DMS53 treated with DMSO at 0.1 percent for 48 hours (cell line): ENCODE data around the gene PROC.
"Not testable (repeated sequence)": the region's sequence is repeated elsewhere in the genome, so short reads cannot be mapped to it uniquely, and the experiment has no call there.

Source experiments
- DNase-seq: peaks from one replicate; lab custom pipeline; 2025; ENCODE audit not compliant: unreplicated experiment; lab: John Stamatoyannopoulos, UW

The PROC gene

DNA sequence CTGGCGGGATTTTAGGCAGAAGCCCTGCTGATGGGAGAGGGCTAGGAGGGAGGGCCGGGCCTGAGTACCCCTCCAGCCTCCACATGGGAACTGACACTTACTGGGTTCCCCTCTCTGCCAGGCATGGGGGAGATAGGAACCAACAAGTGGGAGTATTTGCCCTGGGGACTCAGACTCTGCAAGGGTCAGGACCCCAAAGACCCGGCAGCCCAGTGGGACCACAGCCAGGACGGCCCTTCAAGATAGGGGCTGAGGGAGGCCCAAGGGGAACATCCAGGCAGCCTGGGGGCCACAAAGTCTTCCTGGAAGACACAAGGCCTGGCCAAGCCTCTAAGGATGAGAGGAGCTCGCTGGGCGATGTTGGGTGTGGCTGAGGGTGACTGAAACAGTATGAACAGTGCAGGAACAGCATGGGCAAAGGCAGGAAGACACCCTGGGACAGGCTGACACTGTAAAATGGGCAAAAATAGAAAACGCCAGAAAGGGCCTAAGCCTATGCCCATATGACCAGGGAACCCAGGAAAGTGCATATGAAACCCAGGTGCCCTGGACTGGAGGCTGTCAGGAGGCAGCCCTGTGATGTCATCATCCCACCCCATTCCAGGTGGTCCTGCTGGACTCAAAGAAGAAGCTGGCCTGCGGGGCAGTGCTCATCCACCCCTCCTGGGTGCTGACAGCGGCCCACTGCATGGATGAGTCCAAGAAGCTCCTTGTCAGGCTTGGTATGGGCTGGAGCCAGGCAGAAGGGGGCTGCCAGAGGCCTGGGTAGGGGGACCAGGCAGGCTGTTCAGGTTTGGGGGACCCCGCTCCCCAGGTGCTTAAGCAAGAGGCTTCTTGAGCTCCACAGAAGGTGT, 8.5 kb downstream of the PROC start:
- DNase-seq: no peak

DNA sequence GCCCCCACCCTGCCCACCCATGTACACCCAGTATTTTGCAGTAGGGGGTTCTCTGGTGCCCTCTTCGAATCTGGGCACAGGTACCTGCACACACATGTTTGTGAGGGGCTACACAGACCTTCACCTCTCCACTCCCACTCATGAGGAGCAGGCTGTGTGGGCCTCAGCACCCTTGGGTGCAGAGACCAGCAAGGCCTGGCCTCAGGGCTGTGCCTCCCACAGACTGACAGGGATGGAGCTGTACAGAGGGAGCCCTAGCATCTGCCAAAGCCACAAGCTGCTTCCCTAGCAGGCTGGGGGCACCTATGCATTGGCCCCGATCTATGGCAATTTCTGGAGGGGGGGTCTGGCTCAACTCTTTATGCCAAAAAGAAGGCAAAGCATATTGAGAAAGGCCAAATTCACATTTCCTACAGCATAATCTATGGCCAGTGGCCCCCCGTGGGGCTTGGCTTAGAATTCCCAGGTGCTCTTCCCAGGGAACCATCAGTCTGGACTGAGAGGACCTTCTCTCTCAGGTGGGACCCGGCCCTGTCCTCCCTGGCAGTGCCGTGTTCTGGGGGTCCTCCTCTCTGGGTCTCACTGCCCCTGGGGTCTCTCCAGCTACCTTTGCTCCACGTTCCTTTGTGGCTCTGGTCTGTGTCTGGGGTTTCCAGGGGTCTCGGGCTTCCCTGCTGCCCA, 9.3 kb downstream of the PROC start:
- DNase-seq: no peak

DNA sequence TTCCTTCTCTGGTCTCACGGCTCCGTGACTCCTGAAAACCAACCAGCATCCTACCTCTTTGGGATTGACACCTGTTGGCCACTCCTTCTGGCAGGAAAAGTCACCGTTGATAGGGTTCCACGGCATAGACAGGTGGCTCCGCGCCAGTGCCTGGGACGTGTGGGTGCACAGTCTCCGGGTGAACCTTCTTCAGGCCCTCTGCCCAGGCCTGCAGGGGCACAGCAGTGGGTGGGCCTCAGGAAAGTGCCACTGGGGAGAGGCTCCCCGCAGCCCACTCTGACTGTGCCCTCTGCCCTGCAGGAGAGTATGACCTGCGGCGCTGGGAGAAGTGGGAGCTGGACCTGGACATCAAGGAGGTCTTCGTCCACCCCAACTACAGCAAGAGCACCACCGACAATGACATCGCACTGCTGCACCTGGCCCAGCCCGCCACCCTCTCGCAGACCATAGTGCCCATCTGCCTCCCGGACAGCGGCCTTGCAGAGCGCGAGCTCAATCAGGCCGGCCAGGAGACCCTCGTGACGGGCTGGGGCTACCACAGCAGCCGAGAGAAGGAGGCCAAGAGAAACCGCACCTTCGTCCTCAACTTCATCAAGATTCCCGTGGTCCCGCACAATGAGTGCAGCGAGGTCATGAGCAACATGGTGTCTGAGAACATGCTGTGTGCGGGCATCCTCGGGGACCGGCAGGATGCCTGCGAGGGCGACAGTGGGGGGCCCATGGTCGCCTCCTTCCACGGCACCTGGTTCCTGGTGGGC, 10.0 kb downstream of the PROC start:
- DNase-seq: no peak

DNA sequence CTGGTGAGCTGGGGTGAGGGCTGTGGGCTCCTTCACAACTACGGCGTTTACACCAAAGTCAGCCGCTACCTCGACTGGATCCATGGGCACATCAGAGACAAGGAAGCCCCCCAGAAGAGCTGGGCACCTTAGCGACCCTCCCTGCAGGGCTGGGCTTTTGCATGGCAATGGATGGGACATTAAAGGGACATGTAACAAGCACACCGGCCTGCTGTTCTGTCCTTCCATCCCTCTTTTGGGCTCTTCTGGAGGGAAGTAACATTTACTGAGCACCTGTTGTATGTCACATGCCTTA, 10.5 kb downstream of the PROC start:
- no peak for DNase-seq

DNA sequence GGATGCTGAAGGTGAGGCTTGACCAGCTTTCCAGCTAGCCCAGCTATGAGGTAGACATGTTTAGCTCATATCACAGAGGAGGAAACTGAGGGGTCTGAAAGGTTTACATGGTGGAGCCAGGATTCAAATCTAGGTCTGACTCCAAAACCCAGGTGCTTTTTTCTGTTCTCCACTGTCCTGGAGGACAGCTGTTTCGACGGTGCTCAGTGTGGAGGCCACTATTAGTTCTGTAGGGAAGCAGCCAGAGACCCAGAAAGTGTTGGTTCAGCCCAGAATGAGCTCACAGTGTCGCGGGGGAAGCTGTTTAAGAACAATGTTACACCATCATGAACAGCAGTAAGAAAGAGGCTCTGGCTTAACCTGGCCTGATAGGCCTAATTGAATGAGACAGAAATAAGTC, 11.1 kb downstream of the PROC start:
- no peak for DNase-seq

DNA sequence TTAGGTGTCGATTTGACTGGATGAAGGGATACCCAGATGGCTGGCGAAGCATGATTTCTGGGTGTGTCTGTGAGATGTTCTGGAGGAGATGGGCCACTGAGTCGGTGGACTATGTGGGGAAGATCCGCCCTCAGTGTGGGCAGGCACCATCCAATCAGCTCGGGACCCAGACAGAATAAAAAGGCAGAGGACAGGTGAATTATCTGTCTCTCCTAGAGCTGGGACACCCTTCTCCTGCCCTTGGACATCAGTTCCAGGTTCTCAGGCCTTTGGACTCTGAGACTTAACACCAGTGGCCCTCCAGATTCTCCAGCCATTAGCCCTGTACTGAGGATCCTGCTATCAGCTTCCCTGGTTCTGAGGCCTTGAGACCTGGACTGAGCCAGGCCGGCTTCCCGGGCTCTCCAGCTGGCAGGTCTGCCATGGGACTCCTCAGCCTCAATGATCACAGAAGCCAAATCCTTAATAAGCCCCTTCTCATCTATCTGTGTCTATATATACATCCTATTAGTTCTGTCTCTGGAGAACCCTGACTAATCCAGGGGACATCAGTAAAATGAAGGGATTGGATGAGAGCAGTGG, 11.7 kb downstream of the PROC start:
- no peak for DNase-seq

DNA sequence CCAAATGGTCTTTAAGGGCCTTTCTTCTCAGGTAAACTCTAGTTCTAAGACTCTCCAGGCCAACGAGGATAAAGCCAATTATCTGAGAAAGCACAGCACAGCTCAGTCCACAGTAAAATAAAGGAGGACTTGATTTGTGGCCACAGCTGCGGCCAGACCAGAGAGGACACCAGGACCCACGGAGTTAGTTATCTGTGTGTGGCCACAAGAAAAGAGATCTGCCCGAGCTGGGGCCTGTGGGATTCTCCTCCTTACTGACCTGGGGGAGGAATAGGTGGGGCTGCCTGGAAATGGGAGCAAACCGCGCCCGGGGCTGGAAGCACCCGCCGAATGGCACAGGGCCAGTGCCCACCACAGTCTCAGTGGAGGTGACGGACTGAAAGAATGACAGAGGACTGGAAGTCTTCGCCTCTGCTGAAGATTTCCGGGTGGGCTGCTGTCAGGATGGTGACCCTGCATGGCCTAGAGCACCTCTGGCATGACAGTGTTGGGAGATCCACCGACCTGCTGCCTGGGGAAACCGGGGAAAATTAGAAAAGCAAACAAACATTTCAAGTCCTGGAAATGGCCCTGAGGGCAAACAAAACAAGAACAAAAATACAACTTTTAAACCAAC, 13.3 kb downstream of the PROC start:
- no peak for DNase-seq

DNA sequence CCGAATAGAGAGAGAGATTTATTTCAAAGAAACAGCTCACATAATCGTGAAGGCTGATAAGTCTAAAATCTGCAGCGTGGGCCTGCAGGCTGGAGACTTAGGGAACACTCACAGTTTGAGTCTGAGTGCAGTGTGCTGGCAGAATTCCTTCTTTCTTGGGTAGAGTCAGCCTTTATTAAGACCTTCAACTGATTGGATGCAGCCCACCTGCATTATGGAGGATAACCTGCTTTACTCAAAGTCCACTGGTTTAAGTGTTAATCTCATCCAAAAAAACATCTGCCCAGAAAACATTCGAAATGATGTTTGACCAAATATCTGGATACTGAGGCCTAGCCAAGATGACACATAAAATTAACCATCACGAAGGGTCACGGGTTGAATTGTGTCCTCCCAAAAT, 16.3 kb downstream of the PROC start:
- no peak for DNase-seq

DNA sequence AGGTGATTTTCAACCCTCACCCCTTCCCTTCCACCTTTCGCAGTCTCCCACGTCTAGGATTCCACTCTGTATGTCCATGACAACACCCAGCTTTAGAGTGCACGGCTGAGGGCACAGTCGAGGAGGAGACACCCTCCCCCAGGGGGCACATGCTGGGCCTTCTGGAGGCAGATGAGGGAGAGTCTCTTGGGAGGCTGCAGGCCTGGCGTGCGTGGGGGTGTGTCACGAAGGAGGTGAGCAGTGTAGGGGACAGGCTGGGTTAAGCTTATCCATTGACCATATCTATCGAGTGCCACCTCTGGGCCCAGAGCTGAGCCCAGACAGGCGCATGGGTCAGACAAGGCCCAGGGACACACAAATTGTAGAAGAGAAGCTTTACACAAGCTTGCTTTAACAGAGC, 18.8 kb downstream of the PROC start:
- no peak for DNase-seq

DNA sequence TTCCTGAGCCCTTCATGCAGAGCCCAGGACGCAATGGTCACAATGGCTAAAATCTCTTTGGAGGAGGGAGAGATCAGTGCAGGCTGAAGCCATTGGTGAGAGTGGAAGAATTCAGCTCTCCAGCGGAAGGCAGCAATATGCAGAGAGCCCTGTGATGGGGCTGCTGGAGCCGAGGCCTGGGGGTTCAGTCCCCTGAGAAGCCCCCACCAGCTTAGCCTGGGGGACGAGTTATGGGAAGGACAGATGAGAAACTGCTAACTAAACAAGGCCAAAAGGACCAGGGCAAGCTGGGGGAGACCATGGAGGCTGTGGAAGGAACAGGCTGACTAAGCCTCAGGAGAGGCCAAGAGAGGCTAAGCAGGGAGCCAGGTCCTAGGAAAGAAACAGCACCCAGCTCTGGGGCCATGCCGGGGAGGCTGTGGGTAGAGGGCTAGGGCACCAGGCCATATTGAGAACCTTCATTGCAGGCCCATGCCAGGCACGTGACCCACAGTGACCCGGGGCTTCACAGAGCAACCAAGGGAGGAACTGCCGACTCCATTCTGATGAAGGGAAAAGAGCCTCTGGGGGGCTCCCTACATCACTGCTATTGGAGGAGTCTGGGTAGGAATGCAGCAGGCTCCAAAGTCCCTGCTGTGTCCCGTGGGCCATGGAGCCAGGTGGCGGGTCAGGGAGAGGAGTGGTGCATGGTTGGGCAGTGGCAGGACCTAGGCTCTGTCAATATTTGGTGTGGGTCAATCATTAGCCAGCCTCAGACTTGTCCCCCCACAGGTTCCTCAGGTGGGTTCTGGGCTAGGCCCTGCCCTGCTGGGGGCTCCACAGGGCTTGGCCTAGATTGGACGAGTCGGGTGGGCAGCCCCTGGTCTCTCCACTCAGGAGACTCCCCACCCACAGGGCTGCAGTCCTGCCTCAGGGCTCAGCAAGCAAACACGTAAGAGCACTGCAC, 19.8 kb downstream of the PROC start:
- peak; percentile 78 for DNase-seq

DNA sequence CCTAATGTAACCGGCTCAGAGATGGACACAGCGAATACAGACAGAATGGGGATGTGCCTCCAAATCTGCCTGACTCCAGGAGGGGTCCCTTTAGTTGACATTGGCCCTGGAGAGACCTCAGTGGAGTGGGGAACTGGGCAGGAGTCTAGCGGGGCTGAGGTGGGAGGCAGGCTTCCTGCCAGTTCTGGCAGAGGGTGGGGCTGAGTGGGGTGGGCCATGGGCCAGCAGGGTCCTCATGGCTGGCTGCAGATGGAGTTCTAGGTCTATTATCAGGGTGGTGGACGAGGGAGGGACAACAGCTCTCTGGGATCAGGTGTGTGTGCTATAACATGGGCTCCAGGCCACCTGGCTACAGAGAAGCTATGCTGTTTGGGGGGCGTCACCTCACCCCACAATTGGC, 21.1 kb downstream of the PROC start:
- no peak for DNase-seq

DNA sequence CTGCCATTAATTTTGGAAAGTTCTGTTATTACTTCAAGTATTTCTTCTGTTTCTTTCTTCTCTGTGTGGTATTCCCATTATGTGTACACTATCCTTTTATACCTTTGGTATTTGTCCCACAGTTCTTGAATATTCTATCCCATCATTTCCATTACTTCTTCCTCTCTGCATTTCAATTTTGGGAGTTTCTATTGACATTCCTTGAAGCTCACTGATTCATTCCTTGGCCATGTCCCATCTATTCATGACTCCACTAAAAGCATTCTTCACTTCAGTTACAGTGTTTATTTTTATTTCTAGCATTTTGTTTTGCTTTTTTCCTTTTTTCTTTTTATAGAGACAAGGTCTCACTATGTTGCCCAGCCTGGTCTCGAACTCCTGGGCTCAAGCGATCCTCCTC, 30.3 kb downstream of the PROC start:
- no peak for DNase-seq

DNA sequence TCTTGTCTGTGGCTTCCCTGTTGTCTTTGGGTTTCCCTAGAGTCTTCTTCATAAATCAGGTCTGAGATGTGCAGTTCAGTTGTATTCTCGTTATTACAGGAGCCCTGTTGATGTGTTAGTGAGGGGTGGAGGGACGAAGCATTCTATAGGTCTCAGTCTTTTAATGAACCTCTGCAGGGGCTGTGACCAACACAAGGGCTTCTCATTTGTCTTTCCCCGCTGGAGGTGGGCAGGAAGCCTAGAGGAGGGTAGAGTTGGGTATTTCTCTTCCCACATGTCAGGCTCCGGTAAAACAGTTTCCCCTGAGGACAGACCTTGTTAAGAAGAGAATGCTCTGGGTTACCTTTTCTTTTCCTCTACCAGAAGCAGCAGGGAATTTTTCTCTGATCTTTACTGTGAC, 31.2 kb downstream of the PROC start:
- no peak for DNase-seq

DNA sequence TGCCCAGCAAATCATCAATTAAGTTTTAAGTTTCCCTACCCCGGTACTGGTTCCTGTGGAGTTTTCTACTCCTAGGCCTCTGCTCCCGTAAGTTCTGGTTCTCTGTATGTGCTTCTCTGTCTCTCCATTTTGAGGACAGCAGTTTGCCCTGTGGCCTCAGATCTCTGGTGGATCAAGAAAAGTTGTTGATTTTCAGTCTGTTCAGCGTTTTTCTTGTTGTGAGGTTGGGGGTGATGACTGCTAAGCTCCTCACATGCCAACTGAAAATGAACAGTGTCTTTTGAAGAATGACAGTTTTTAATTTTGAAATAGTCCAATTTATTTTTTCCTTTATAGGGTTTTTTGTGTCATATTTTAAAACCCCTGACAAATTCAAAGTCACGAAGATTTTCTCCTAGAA, 31.7 kb downstream of the PROC start:
- no peak for DNase-seq

DNA sequence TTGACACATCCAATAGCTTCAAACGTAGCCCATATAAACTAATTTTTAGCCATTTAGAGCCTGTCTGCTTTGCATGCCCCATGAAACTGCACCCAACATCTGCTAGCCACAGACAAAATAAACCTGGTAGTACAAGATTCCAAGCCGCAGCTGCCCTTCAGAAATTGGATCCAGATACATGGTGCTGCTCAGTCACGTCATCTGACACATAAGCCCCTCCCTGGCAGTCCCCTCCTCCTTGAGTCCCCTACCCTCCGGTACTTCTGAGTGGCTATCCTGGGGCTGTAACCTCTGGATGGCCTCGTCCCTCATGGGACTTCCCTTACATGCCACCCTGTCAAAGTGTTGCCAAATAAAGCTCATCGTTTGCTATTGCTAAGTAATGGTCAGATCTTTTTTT, 33.8 kb downstream of the PROC start:
- DNase-seq: no peak

DNA sequence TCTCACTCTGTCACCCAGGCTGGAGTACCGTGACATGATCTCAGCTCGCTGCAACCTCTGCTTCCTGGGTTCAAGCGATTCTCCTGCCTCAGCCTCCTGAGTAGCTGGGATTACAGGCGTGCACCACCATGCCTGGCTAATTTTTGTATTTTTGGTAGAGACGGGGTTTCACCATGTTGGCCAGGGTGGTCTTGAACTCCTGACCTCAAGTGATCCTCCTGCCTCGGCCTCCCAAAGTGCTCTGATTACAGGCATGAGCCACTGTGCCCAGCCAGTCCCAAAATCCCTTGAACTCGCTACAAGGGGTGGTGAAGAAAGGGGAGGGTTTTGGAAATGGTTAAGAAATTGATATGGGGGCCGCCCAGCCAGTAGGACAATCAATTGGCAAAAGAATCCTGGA, 34.2 kb downstream of the PROC start:
- DNase-seq: not testable (repeated sequence)

DNA sequence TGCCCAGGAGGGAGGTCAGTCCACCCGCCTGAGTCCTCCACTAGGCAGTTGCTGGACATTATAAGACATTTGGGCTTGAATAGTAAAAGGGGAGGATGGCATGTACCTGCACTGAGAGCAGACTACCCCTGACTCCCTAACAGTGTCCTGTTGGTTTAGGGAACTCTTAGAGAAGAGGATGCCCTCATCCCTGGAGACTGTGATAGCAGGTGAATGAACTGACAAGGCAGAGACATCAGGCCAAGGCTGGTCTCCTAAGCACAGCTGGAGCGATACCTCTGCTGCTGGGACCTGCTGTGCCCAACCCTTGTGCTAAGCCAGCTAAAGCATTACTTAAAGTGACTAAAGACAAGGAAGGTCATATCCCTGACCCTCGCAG, 34.8 kb downstream of the PROC start:
- DNase-seq: no peak

DNA sequence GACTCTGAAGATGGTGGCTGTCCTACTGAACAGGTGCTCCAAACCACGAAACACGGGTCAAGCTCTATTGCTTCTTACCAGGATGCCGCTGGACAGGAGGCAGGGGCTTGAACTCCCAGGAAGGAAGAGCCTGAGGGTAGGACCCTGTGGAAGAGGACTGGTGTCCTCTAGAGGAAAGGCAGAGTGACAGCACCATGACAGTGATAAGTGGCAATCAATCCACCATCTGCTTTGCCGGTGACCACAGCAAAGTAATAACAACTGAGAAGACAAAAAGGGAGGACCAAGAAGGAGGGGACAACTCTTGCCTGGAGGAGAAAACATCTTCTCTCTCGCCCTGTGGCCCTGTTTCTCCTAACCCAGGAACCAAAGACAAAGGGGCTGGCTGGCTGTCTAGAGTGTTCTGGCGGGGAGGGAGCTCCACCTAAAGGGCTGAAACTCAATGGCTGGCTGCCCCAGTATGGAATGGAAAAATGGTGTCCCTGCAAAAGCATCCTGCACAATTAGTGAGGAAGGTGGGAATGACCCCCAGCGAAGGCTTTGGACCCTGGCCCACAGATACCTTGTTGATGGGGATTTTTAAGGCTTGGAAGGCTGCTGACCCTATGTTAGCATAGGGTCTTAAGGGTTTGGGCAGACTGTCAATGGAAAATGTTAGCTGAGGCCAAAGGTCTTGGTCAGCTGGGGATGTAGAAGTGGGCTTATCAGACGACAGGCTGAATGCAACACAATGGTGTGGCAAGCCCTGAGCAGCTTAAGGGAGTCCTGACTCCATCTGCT, 35.4 kb downstream of the PROC start:
- DNase-seq: peak; percentile 61
